Neural crest cell (in vitro differentiated cells): ENCODE data around the gene IFITM1. TPM values are rescaled to one million over a fixed set of nuclear protein-coding genes. Genes with fewer than 3 reads are reported as not detected.

Source experiments
- DNase-seq: peaks from one replicate; pipeline ENCODE4 v3.0.0; 2021; ENCODE audit warnings: low read depth, mixed read lengths, low spot score
- H3K27ac Mint-ChIP-seq: one replicate; pipeline ENCODE4 v1.8.0; 2021; ENCODE audit warnings: mild to moderate bottlenecking, mixed read lengths; ENCODE audit not compliant: unreplicated experiment
- H3K27me3 Mint-ChIP-seq: 2 replicates; pipeline ENCODE4 v1.8.0; 2021; ENCODE audit warnings: low read depth, mild to moderate bottlenecking, mixed read lengths
- H3K36me3 Mint-ChIP-seq: 2 replicates; pipeline ENCODE4 v1.8.0; 2021; ENCODE audit warnings: low read depth, mild to moderate bottlenecking, mixed read lengths
- H3K4me1 Mint-ChIP-seq: 2 replicates; pipeline ENCODE4 v1.8.0; 2021; ENCODE audit warnings: mixed read lengths
- H3K4me3 Mint-ChIP-seq: one replicate; pipeline ENCODE4 v1.8.0; 2021; ENCODE audit warnings: mild to moderate bottlenecking, mixed read lengths
- H3K9me3 Mint-ChIP-seq: 2 replicates; pipeline ENCODE4 v1.8.0; 2021; ENCODE audit warnings: mixed read lengths
- total RNA-seq: library from RNA; stranded (reverse); gene quantifications from 2 replicates; pipeline ENCODE4 v1.2.1, GENCODE V29; 2021
- TF ChIP-seq, protein P1 (sequence below): fragments of 200-600 bp; sonication (generic); conservative IDR thresholded peaks from 2 replicates; pipeline ENCODE4 v1.5.0; 2021; ENCODE audit warnings: antibody characterized with exemption, mild to moderate bottlenecking

The IFITM1 gene
- total RNA-seq, 1 donor from 2014 or later = 2.0 TPM

DNA sequence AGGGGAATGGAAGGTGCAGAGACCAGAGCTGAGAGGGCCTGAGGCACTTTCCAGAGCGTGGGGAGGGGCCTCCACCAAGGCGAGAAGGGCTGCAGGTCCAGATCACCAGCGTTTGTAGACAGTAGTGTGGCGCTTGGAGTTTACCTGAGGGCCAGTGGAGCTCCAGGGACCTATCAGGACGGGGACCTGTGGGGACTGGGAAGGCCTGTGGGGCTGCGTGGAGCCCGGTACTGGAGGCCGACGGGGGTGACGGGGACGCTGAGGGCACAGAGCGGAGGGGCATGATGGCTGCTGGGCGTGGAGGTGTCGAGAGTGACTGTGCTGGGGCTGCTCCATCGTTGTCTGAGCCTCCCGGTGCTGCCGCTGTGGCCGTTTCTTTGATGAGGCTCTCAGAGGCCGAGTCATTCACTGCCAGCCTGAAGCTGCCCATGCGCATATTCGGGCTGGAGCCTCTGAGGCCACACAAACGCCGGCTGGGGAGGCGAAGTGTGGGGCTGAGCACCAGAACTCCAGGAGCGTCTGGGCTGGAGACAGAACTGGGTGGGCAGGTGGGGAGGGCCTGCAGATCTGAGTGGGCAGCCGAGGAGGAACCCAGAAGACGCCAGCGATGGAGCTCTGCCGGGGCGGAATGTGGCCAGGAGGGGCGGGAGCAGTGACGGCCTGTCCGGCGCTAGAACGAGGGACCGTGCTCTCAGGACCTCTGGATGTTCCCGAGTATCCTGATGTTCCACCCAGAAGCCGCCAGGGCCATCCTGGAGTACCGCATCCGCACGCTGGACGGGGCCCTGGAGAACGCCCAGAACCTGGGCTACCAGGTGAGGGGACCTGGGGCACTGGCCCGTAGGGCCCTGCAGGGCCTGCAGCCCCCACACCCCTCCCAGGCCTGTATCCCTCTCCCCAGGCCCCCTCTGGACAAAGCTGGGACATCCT is 22.3 kb upstream of the IFITM1 start:
- no peak for DNase-seq
- H3K4me1 Mint-ChIP-seq = peaks cover 3% of the 10 kb centered on the region
- TF ChIP-seq, protein P1, sequence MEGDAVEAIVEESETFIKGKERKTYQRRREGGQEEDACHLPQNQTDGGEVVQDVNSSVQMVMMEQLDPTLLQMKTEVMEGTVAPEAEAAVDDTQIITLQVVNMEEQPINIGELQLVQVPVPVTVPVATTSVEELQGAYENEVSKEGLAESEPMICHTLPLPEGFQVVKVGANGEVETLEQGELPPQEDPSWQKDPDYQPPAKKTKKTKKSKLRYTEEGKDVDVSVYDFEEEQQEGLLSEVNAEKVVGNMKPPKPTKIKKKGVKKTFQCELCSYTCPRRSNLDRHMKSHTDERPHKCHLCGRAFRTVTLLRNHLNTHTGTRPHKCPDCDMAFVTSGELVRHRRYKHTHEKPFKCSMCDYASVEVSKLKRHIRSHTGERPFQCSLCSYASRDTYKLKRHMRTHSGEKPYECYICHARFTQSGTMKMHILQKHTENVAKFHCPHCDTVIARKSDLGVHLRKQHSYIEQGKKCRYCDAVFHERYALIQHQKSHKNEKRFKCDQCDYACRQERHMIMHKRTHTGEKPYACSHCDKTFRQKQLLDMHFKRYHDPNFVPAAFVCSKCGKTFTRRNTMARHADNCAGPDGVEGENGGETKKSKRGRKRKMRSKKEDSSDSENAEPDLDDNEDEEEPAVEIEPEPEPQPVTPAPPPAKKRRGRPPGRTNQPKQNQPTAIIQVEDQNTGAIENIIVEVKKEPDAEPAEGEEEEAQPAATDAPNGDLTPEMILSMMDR = no peak

DNA sequence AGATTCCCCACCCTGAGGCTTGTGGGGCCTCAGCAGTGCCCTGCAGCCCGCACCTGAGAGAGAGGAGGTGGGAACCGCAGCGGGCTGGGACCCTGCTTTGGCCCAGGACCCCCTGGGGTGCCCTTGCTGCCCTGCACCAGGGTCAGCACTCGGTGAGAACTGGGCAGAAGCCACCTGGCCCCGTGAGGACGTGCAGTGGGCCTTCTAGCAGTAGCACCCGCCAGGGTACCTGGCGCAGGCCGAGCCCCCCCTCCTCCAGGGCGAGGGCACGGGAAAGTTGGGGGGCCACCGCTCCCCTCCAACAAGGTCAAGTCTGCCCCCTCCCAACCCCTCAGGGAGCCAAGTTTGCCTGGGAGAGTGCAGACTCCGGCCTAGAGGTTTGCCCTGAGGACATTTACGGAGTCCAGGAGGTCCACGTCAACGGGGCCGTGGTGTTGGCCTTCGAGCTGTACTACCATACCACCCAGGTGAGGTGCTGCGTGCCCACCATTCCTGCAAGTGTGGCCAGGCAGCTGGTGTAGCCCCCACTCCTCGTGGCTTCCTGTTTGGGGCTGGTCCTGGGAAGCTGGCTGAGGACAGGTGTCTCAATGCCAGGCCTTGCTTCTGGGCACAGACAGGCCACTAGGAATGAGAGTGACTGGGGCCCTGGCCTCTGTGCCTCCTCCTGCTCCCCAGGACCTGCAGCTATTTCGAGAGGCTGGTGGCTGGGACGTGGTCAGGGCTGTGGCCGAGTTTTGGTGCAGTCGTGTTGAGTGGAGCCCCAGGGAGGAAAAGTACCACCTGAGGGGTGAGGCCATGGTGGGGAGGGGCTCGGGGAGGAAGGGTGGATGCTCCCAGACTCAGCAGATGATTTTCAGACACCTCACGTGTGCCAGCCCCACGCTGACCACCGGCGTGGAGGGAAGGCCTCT is 21.4 kb upstream of the IFITM1 start:
- H3K36me3 Mint-ChIP-seq = no peaks in the 10 kb centered on the region
- H3K4me1 Mint-ChIP-seq = peaks cover 3% of the 10 kb centered on the region
- no peak overlapping the region for H3K27ac Mint-ChIP-seq
- DNase-seq = no peak
- no peaks in the 10 kb centered on the region for H3K9me3 Mint-ChIP-seq
- no peak overlapping the region for H3K4me3 Mint-ChIP-seq
- peaks cover 8% of the 10 kb centered on the region for H3K27me3 Mint-ChIP-seq
- TF ChIP-seq, protein P1 = no peak

More for the DNA sequence above, 22.3 kb upstream of the IFITM1 start:
- peak overlapping the region; percentile 19 for H3K27ac Mint-ChIP-seq
- H3K4me3 Mint-ChIP-seq = peak overlapping the region; percentile 38
- no peaks in the 10 kb centered on the region for H3K36me3 Mint-ChIP-seq
- H3K27me3 Mint-ChIP-seq = peaks cover 13% of the 10 kb centered on the region
- no peaks in the 10 kb centered on the region for H3K9me3 Mint-ChIP-seq

DNA sequence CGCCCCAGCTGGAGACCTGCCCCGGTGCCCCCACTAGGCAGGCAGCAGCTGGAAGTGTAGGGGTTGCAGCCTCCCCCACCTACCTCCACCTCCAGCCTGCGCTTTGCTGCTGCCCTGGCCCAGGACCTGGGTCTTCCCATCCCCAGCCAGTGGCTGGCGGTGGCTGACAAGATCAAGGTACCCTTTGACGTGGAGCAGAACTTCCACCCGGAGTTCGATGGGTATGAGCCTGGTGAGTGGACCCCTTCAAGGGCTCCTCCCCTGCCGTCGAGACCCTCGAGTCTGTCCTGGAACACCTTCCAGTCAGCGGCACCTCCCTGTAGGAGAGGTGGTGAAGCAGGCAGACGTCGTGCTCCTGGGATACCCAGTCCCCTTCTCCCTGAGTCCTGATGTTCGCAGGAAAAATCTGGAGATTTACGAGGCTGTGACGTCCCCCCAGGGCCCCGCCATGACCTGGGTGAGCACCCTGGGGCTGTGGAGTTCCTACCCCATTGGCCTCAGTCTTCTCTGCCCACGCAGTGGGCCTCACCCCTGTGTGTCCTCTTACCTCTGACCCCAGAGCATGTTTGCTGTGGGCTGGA is 20.5 kb upstream of the IFITM1 start:
- H3K9me3 Mint-ChIP-seq = no peaks in the 10 kb centered on the region
- peaks cover under 1% of the 10 kb centered on the region for H3K27me3 Mint-ChIP-seq
- H3K4me1 Mint-ChIP-seq = peaks cover 6% of the 10 kb centered on the region
- no peaks in the 10 kb centered on the region for H3K36me3 Mint-ChIP-seq
- TF ChIP-seq, protein P1 = no peak
- no peak overlapping the region for H3K4me3 Mint-ChIP-seq
- H3K27ac Mint-ChIP-seq = no peak overlapping the region
- DNase-seq = no peak

DNA sequence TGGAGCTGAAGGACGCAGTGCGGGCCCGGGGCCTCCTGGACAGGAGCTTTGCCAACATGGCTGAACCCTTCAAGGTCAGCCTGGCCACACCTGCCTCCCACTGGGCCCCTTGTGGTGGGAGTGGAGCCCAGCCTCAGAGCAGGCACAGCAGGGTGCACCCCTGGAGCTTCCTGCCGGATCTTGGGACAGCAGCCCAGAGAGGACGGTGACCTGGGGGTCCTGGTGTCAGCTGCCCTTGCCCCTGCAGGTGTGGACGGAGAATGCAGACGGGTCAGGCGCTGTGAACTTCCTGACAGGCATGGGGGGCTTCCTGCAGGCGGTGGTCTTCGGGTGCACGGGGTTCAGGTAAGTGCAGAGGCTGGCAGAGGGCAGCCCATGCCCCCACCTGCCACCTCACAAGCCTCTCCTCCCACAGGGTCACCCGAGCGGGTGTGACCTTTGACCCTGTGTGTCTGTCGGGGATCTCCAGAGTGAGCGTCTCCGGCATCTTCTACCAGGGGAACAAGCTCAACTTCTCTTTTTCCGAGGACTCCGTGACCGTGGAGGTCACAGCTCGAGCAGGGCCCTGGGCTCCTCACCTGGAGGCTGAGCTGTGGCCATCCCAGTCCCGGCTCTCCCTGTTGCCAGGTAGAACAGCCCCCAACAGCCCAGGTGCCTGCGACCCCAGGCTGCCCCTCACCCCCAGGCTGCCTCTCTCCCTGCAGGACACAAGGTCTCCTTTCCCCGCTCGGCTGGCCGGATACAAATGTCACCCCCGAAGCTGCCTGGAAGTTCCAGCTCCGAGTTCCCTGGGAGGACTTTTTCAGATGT is 19.8 kb upstream of the IFITM1 start:
- H3K4me1 Mint-ChIP-seq = peaks cover 6% of the 10 kb centered on the region
- no peak overlapping the region for H3K27ac Mint-ChIP-seq
- TF ChIP-seq, protein P1 = no peak
- no peaks in the 10 kb centered on the region for H3K36me3 Mint-ChIP-seq
- H3K4me3 Mint-ChIP-seq = no peak overlapping the region
- no peaks in the 10 kb centered on the region for H3K9me3 Mint-ChIP-seq
- H3K27me3 Mint-ChIP-seq = no peaks in the 10 kb centered on the region
- DNase-seq = no peak
